Right atrium auricular region (tissue), 2 donors: Measurements from ENCODE around the gene BHLHA15. TPM values are rescaled to one million over a fixed set of nuclear protein-coding genes. Genes with fewer than 3 reads are reported as not detected.

Experiments used
- DNase-seq: peaks from one replicate; pipeline ENCODE4 v3.0.0-alpha.2; 2019; ENCODE audit warnings: low spot score
- H3K27ac ChIP-seq, 2 donors: fragments of 200-600 bp; sonication (generic); 1 replicate in 1 of 2; 2 replicates in 1 of 2; pipeline ENCODE4 v1.5.1; 2016 to 2019
- H3K27me3 ChIP-seq, 2 donors: fragments of 200-600 bp; sonication (generic); one replicate each; pipeline versions ENCODE4 v1.5.1 to v1.6.0; 2017 to 2019
- H3K36me3 ChIP-seq: fragments of 200-600 bp; sonication (generic); one replicate; pipeline ENCODE4 v1.5.1; 2016
- H3K4me1 ChIP-seq, 2 donors: fragments of 200-600 bp; sonication (generic); one replicate each; pipeline versions ENCODE4 v1.5.1 to v1.6.0; 2017 to 2019
- H3K4me3 ChIP-seq, 2 donors: fragments of 200-600 bp; sonication (generic); 1 replicate in 1 of 2; 2 replicates in 1 of 2; pipeline ENCODE4 v1.5.1; 2017 to 2019; ENCODE audit warnings: mild to moderate bottlenecking in 1 of 2, moderate library complexity in 1 of 2
- H3K9me3 ChIP-seq, 2 donors: fragments of 200-600 bp; sonication (generic); one replicate each; pipeline ENCODE4 v1.5.1; 2019
- total RNA-seq, 2 donors: library from RNA; depleted of rRNA; stranded (reverse); fragments of >200 nt; gene quantifications; one replicate each; pipeline ENCODE4 v1.1.0, GENCODE V29; 2016
- TF ChIP-seq, protein P1 (sequence below), 2 donors: fragments of 200-600 bp; sonication (generic); IDR thresholded peaks; one replicate each; pipeline ENCODE4 v1.5.1; 2019; ENCODE audit warnings: antibody characterized with exemption in 2 of 2

Gene BHLHA15
- total RNA-seq, 2 donors from 2014 or later, result 0.83 TPM; not detected in 1

DNA sequence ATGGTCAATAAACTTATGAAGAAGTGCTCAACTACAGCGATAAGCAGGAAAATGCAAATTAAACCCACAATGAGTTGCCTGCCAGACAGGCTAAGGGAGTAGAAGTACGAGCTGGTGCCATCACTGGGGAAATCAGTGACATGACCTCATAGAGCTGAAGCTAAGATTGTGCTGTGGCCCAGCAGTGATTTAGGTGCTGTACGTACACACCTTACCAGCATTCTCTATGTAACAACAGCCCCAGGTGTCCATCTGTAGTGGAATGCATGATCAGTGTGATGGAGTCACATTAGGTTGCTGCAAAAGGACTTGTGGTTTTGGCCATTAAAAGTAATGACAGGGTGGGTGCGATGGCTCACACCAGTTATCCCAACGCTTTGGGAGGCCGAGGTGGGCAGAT is 46.5 kb downstream of the BHLHA15 start:
- no peaks in the 10 kb centered on the region for H3K9me3 ChIP-seq
- no peak overlapping the region for H3K4me3 ChIP-seq
- no peaks in the 10 kb centered on the region for H3K36me3 ChIP-seq
- DNase-seq, result no peak
- no peaks in the 10 kb centered on the region for H3K27me3 ChIP-seq
- no peak overlapping the region for H3K27ac ChIP-seq
- H3K4me1 ChIP-seq, result peaks cover 0 to 9% of the 10 kb centered on the region in 2 donors
- TF ChIP-seq, protein P1, sequence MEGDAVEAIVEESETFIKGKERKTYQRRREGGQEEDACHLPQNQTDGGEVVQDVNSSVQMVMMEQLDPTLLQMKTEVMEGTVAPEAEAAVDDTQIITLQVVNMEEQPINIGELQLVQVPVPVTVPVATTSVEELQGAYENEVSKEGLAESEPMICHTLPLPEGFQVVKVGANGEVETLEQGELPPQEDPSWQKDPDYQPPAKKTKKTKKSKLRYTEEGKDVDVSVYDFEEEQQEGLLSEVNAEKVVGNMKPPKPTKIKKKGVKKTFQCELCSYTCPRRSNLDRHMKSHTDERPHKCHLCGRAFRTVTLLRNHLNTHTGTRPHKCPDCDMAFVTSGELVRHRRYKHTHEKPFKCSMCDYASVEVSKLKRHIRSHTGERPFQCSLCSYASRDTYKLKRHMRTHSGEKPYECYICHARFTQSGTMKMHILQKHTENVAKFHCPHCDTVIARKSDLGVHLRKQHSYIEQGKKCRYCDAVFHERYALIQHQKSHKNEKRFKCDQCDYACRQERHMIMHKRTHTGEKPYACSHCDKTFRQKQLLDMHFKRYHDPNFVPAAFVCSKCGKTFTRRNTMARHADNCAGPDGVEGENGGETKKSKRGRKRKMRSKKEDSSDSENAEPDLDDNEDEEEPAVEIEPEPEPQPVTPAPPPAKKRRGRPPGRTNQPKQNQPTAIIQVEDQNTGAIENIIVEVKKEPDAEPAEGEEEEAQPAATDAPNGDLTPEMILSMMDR (IDR thresholded peaks at IDR 0.05), result no peak

Other genes starting within 250 kb of the BHLHA15 start
- gene OCM2, start 221.2 kb upstream of the BHLHA15 start, total RNA-seq, result not detected
- 10 to 100 TPM; 39.2 to 54.1 TPM for gene LMTK2, start 104.6 kb upstream of the BHLHA15 start, total RNA-seq
- gene TECPR1, start 40.8 kb downstream of the BHLHA15 start, total RNA-seq, result 10 to 100 TPM; 11.5 to 13.9 TPM
- gene BRI3, start 70.2 kb downstream of the BHLHA15 start, total RNA-seq, result 10 to 100 TPM; 55.6 to 61.1 TPM
- 1 to 10 TPM; 1.1 to 1.7 TPM for gene BAIAP2L1, start 189.7 kb downstream of the BHLHA15 start, total RNA-seq